Measurements from ENCODE around the gene SLC10A4. TPM values are rescaled to one million over a fixed set of nuclear protein-coding genes. Genes with fewer than 3 reads are reported as not detected.
"Not testable (repeated sequence)": the region's sequence is repeated elsewhere in the genome, so short reads cannot be mapped to it uniquely, and the experiment has no call there.

The SLC10A4 gene, protein sequence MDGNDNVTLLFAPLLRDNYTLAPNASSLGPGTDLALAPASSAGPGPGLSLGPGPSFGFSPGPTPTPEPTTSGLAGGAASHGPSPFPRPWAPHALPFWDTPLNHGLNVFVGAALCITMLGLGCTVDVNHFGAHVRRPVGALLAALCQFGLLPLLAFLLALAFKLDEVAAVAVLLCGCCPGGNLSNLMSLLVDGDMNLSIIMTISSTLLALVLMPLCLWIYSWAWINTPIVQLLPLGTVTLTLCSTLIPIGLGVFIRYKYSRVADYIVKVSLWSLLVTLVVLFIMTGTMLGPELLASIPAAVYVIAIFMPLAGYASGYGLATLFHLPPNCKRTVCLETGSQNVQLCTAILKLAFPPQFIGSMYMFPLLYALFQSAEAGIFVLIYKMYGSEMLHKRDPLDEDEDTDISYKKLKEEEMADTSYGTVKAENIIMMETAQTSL
- total RNA-seq (not detected), total RNA-seq (0 to 0.37 (median 0.05) reads per million in 172 experiments)
- polyA plus RNA-seq (2013, experiment 1 of 2) = 0.10 TPM
- polyA plus RNA-seq (2013, experiment 2 of 2) = 0.27 TPM

DNA sequence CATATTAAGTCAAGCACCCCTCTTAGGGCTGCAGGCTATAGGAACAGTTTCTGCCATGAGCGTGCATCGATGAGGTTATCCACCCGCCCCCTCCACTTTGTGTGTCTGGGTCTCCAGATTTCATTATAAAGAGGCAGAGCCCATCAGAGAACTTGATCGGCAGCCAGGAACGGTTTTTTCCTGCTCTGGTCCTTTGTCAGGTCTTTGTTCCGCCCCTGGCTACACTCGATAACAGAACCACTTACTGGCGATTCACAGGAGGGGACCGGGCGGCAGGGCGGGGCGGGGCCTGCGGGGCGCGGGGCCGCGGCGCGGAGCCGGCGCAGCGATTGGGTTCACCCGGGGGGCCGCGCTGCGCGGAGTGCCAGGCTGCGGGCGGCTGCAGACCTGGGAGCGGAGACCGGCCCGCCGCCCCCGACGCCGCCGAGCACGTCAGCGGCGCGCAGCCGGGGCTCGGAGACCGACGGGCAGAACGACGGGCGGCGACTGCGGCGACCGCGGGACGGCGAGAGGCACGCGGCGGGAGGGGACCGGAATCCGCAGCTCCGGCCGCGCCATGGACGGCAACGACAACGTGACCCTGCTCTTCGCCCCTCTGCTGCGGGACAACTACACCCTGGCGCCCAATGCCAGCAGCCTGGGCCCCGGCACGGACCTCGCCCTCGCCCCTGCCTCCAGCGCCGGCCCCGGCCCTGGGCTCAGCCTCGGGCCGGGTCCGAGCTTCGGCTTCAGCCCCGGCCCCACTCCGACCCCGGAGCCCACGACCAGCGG lies at the start of gene SLC10A4:
Gene SLC10A4 (plus strand): TSS at position 338 of the 771 bp plus-strand sequence. CDS start 219 bp downstream, at position 557.
- peaks cover 12% of the 10 kb centered on the region for H3K4me1 Mint-ChIP-seq (ENCODE audit: low read depth)
- H3K9me3 Mint-ChIP-seq = no peaks in the 10 kb centered on the region
- H3K4me3 Mint-ChIP-seq = peak within 1 kb of the TSS; percentile 74
- peak; percentile 38 for ATAC-seq (ENCODE audit: poor library complexity)
- H3K27ac ChIP-seq (ENCODE audit: low read depth in 1 of 2, low read length in 2 of 2) = no peak within 1 kb of the TSS
- no peaks in the 10 kb centered on the region for H3K36me3 Mint-ChIP-seq (ENCODE audit: low read depth)
- intact Hi-C loops (cut with DNase I, micrococcal nuclease) = no loop called here
- H3K27me3 Mint-ChIP-seq = peaks cover 76% of the 10 kb centered on the region
- TF ChIP-seq, protein P1, sequence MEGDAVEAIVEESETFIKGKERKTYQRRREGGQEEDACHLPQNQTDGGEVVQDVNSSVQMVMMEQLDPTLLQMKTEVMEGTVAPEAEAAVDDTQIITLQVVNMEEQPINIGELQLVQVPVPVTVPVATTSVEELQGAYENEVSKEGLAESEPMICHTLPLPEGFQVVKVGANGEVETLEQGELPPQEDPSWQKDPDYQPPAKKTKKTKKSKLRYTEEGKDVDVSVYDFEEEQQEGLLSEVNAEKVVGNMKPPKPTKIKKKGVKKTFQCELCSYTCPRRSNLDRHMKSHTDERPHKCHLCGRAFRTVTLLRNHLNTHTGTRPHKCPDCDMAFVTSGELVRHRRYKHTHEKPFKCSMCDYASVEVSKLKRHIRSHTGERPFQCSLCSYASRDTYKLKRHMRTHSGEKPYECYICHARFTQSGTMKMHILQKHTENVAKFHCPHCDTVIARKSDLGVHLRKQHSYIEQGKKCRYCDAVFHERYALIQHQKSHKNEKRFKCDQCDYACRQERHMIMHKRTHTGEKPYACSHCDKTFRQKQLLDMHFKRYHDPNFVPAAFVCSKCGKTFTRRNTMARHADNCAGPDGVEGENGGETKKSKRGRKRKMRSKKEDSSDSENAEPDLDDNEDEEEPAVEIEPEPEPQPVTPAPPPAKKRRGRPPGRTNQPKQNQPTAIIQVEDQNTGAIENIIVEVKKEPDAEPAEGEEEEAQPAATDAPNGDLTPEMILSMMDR (IDR thresholded peaks at IDR 0.05) = no peak
- peaks cover 0 to 5% of the 10 kb centered on the region in 2 experiments for H3K9me3 ChIP-seq (ENCODE audit: control insufficient read depth in 1 of 2, insufficient read depth in 1 of 2, low read length in 2 of 2)
- H3K4me1 ChIP-seq (ENCODE audit: insufficient read depth, low read length) = peaks cover 18% of the 10 kb centered on the region
- DNase-seq = peak in 3 of 14 experiments; percentile 6 to 25 (median 23)
- ChIA-PET POLR2A (interaction anchor here (0.5 to 0.6 kb wide), 2 partner anchors 11 to 141 kb away, joined by 3 to 6 read pairs; no protein-coding TSS in a partner anchor), CTCF (no interaction called here)
- H3K4me3 ChIP-seq (ENCODE audit: low read length) = peak within 1 kb of the TSS; percentile 16
- H3K36me3 ChIP-seq (ENCODE audit: insufficient read depth, low read length) = no peaks in the 10 kb centered on the region
- H3K27me3 ChIP-seq (ENCODE audit: control insufficient read depth in 1 of 2, insufficient read depth in 2 of 2, low read length in 2 of 2) = peaks cover 40 to 64% of the 10 kb centered on the region in 2 experiments
- H3K27ac Mint-ChIP-seq = no peak within 1 kb of the TSS

DNA sequence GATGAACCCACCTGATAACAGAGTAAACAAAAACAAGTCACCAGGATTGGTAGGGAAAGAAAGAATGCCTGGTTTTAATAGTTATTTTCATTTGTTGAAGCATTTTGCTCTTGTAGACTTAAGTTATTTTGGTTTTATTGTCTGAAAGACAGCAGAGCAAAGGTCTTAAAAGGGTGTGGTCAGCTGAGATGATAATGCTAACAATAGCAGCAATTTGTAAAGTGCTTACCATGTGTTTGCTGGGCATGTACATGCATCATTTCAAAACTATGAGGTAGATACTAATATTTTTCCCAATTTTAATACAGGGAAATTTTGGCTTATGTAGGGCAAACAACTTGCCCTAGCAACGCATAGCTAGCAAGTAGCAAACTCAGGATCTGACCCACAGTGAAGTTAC lies 46.8 kb upstream of the SLC10A4 start:
- Histone ChIP-seq H3K4me1 (ENCODE audit: insufficient read depth, low read length) (peaks cover 4% of the 10 kb centered on the region), H3K27me3 (ENCODE audit: control insufficient read depth in 1 of 2, insufficient read depth in 2 of 2, low read length in 2 of 2) (no peaks in the 10 kb centered on the region), H3K4me3 (ENCODE audit: low read length) (no peak overlapping the region), H3K36me3 (ENCODE audit: insufficient read depth, low read length) (no peaks in the 10 kb centered on the region), H3K9me3 (ENCODE audit: control insufficient read depth in 1 of 2, insufficient read depth in 1 of 2, low read length in 2 of 2) (no peaks in the 10 kb centered on the region), H3K27ac (ENCODE audit: low read depth in 1 of 2, low read length in 2 of 2) (no peak overlapping the region)
- ChIA-PET POLR2A (no interaction called here), CTCF (no interaction called here)
- Mint-ChIP-seq H3K4me1 (ENCODE audit: low read depth) (peaks cover 12% of the 10 kb centered on the region), H3K9me3 (no peaks in the 10 kb centered on the region), H3K4me3 (no peak overlapping the region), H3K27ac (no peak overlapping the region), H3K36me3 (ENCODE audit: low read depth) (no peaks in the 10 kb centered on the region), H3K27me3 (no peaks in the 10 kb centered on the region)
- ATAC-seq (ENCODE audit: poor library complexity) (no peak), DNase-seq (no peak)
- intact Hi-C loops (cut with DNase I, micrococcal nuclease) = no loop called here
- TF ChIP-seq, protein P1 (IDR thresholded peaks at IDR 0.05) = no peak

DNA sequence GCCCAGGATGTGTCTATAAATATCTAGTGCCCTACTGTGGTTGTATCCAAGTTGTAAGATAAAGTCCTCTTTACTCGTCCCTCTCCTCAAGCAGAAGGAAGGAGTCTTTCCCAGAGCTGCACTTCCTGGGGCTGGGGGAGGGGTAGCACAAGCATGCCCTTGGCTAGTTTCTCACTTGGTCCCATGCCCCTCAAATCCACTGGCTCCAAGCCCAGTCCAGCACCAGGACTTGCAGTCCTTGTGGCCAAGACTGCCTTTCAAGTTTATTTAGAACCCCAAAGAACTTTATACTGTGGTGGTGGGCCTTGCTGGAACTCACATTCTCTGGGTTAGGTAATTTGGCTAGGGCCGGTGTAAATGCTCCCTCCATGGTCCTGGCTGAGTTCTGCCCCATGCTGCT lies 43.2 kb upstream of the SLC10A4 start:
- H3K4me3 Mint-ChIP-seq = no peak overlapping the region

DNA sequence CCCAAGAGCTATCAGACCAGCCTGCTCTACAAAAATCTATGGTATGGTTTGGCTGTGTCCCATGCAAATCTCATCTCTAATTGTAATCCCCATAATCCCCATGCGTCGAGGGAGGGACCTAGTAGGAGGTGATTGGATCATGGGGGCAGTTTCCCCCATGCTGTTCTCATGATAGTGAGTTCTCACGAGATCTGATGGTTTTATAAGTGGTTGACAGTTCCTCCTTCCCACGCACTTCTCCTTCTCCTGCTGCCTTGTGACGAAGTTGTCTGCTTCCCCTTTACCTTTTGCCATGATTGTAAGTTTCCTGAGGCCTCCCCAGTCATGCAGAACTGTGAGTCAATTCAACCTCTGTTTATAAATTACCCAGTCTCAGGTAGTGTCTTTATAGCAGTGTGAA lies 42.2 kb upstream of the SLC10A4 start:
- CTCF ChIA-PET; H3K27me3 ChIP-seq (ENCODE audit: control insufficient read depth in 1 of 2, insufficient read depth in 2 of 2, low read length in 2 of 2); H3K36me3 ChIP-seq (ENCODE audit: insufficient read depth, low read length); H3K9me3 Mint-ChIP-seq; H3K4me3 Mint-ChIP-seq; H3K4me1 ChIP-seq (ENCODE audit: insufficient read depth, low read length); DNase-seq; POLR2A ChIA-PET; intact Hi-C loops (cut with DNase I, micrococcal nuclease); H3K9me3 ChIP-seq (ENCODE audit: control insufficient read depth in 1 of 2, insufficient read depth in 1 of 2, low read length in 2 of 2); H3K27ac Mint-ChIP-seq; H3K4me1 Mint-ChIP-seq (ENCODE audit: low read depth); ATAC-seq (ENCODE audit: poor library complexity); H3K27me3 Mint-ChIP-seq; H3K4me3 ChIP-seq (ENCODE audit: low read length); H3K36me3 Mint-ChIP-seq (ENCODE audit: low read depth); H3K27ac ChIP-seq (ENCODE audit: low read depth in 1 of 2, low read length in 2 of 2): not testable (repeated sequence)

More for the DNA sequence above, 43.2 kb upstream of the SLC10A4 start:
- DNase-seq = no peak
- Mint-ChIP-seq H3K9me3 (no peaks in the 10 kb centered on the region), H3K27ac (no peak overlapping the region), H3K27me3 (peaks cover 4% of the 10 kb centered on the region), H3K36me3 (ENCODE audit: low read depth) (no peaks in the 10 kb centered on the region), H3K4me1 (ENCODE audit: low read depth) (no peaks in the 10 kb centered on the region)
- TF ChIP-seq, protein P1 (IDR thresholded peaks at IDR 0.05) = no peak
- no peak for ATAC-seq (ENCODE audit: poor library complexity)
- ChIA-PET POLR2A (no interaction called here), CTCF (no interaction called here)
- Histone ChIP-seq H3K36me3 (ENCODE audit: insufficient read depth, low read length) (no peaks in the 10 kb centered on the region), H3K4me3 (ENCODE audit: low read length) (no peak overlapping the region), H3K27ac (ENCODE audit: low read depth in 1 of 2, low read length in 2 of 2) (no peak overlapping the region), H3K4me1 (ENCODE audit: insufficient read depth, low read length) (no peaks in the 10 kb centered on the region), H3K9me3 (ENCODE audit: control insufficient read depth in 1 of 2, insufficient read depth in 1 of 2, low read length in 2 of 2) (no peaks in the 10 kb centered on the region), H3K27me3 (ENCODE audit: control insufficient read depth in 1 of 2, insufficient read depth in 2 of 2, low read length in 2 of 2) (no peaks in the 10 kb centered on the region)
- intact Hi-C loops (cut with DNase I, micrococcal nuclease) = no loop called here
